HepG2 (cell line): Measurements from ENCODE around the gene FGFR3. TPM values are rescaled to one million over a fixed set of nuclear protein-coding genes. Genes with fewer than 3 reads are reported as not detected.
A peak's percentile ranks its signal among the peaks of the same experiment; 100 is the strongest.

Source experiments
- ATF6 ChIP-seq: sonication (generic); formaldehyde crosslinking; conservative IDR thresholded peaks from 2 replicates; pipeline ENCODE4 v1.4.0; 2020; ENCODE audit warnings: missing genetic modification reagents
- HNF4A ChIP-seq: sonication (generic); formaldehyde crosslinking; IDR thresholded peaks from 2 replicates; pipeline ENCODE4 v1.4.0; 2020; ENCODE audit warnings: missing genetic modification reagents
- JUN ChIP-seq: sonication (generic); formaldehyde crosslinking; IDR thresholded peaks from 2 replicates; pipeline ENCODE4 v1.4.0; 2020; ENCODE audit warnings: mild to moderate bottlenecking, missing genetic modification reagents
- POLR2G ChIP-seq: fragments of 200-400 bp; formaldehyde crosslinking; IDR thresholded peaks from 2 replicates; pipeline ENCODE4 v1.6.1; 2018; ENCODE audit warnings: mild to moderate bottlenecking, low read depth, low read length, moderate library complexity
- ZBTB7B ChIP-seq: sonication (generic); formaldehyde crosslinking; IDR thresholded peaks from 2 replicates; pipeline ENCODE4 v1.4.0; 2020; ENCODE audit warnings: missing genetic modification reagents
- ZNF280D ChIP-seq: sonication (generic); formaldehyde crosslinking; IDR thresholded peaks from 2 replicates; pipeline ENCODE4 v1.5.1; 2020; ENCODE audit warnings: mild to moderate bottlenecking, missing genetic modification reagents
- ZNF292 ChIP-seq: sonication (generic); formaldehyde crosslinking; IDR thresholded peaks from 2 replicates; pipeline ENCODE4 v1.8.1; 2022; ENCODE audit warnings: mild to moderate bottlenecking, low read depth, missing genetic modification reagents, borderline replicate concordance
- ZNF468 ChIP-seq: sonication (generic); formaldehyde crosslinking; IDR thresholded peaks from 2 replicates; pipeline ENCODE4 v1.8.0; 2022; ENCODE audit warnings: mild to moderate bottlenecking, moderate library complexity, missing genetic modification reagents
- ZNF543 ChIP-seq: sonication (generic); formaldehyde crosslinking; IDR thresholded peaks from 2 replicates; pipeline ENCODE4 v1.4.0; 2020; ENCODE audit warnings: mild to moderate bottlenecking, missing genetic modification reagents
- ZNF598 ChIP-seq: sonication (generic); formaldehyde crosslinking; IDR thresholded peaks from 2 replicates; pipeline ENCODE4 v1.5.1; 2020; ENCODE audit warnings: mild to moderate bottlenecking, missing genetic modification reagents, borderline replicate concordance
- ZNF687 ChIP-seq: sonication (generic); formaldehyde crosslinking; IDR thresholded peaks from 2 replicates; pipeline ENCODE4 v1.5.1; 2020; ENCODE audit warnings: mild to moderate bottlenecking, missing genetic modification reagents, moderate library complexity
- ZNF761 ChIP-seq: sonication (generic); formaldehyde crosslinking; conservative IDR thresholded peaks from 2 replicates; pipeline ENCODE4 v1.4.0; 2020; ENCODE audit warnings: mild to moderate bottlenecking, missing genetic modification reagents
- ZNF883 ChIP-seq: sonication (generic); formaldehyde crosslinking; IDR thresholded peaks from 2 replicates; pipeline ENCODE4 v1.5.1; 2020; ENCODE audit warnings: mild to moderate bottlenecking, missing genetic modification reagents; ENCODE audit errors: not compliant biosample characterization
- polyA plus RNA-seq, 8 experiments: library from polyadenylated mRNA; depleted of rRNA in 3 of 8; stranded (reverse) in 7 of 8; unstranded in 1 of 8; fragments of >200 nt; fragmentation: Illumina TruSeq in 4 of 8; extraction: Trizol in 4 of 8; gene quantifications; 2 replicates each; pipeline versions ENCODE4 v1.2.1 to v1.2.3, GENCODE V29; 2011 to 2016; ENCODE audit warnings: low read depth in 4 of 8, missing spikeins in 1 of 8, mixed read lengths in 1 of 8; ENCODE audit not compliant: insufficient read depth in 1 of 8
- total RNA-seq, 5 experiments: library from RNA; depleted of rRNA; stranded (reverse); fragments of >200 nt; fragmentation: Illumina TruSeq; extraction: Trizol; gene quantifications; 2 replicates each; pipeline ENCODE4 v1.2.3, GENCODE V29; 2016; ENCODE audit warnings: low read depth in 1 of 5
- TF ChIP-seq, protein P1 (sequence below): sonication (generic); formaldehyde crosslinking; IDR thresholded peaks from 2 replicates; pipeline ENCODE4 v1.4.0; 2020; ENCODE audit warnings: mild to moderate bottlenecking, missing genetic modification reagents

Gene FGFR3
- total and polyA plus RNA-seq, 2 of the 13 experiments (the other 11 are each of a cell fraction or from before 2014, with no cell fraction given): 103 to 109 TPM

GRCh38 chr4:1771555-1772305, 21.4 kb upstream of the FGFR3 start (continued):
- TF ChIP-seq JUN: no peak
- TF ChIP-seq ZNF883 (CRISPR knock-in tag): peak; percentile 41
- TF ChIP-seq ZNF761 (CRISPR knock-in tag): 0 out of 2 replicates have a peak, but pooled peaks have one; percentile 40
- TF ChIP-seq HNF4A (CRISPR knock-in tag): 0 out of 2 replicates have a peak, but pooled peaks have one; percentile 19
- TF ChIP-seq ATF6 (CRISPR knock-in tag): no peak
- 0 out of 2 replicates have a peak, but pooled peaks have one; percentile 35 for TF ChIP-seq ZBTB7B (CRISPR knock-in tag)
- TF ChIP-seq ZNF543 (CRISPR knock-in tag): 0 out of 2 replicates have a peak, but pooled peaks have one; percentile 20
- 0 out of 2 replicates have a peak, but pooled peaks have one; percentile 6 for TF ChIP-seq ZNF598 (CRISPR knock-in tag)
- no peak for TF ChIP-seq ZNF280D (CRISPR knock-in tag)
- no peak for TF ChIP-seq ZNF468 (CRISPR knock-in tag)
- TF ChIP-seq, protein P1, sequence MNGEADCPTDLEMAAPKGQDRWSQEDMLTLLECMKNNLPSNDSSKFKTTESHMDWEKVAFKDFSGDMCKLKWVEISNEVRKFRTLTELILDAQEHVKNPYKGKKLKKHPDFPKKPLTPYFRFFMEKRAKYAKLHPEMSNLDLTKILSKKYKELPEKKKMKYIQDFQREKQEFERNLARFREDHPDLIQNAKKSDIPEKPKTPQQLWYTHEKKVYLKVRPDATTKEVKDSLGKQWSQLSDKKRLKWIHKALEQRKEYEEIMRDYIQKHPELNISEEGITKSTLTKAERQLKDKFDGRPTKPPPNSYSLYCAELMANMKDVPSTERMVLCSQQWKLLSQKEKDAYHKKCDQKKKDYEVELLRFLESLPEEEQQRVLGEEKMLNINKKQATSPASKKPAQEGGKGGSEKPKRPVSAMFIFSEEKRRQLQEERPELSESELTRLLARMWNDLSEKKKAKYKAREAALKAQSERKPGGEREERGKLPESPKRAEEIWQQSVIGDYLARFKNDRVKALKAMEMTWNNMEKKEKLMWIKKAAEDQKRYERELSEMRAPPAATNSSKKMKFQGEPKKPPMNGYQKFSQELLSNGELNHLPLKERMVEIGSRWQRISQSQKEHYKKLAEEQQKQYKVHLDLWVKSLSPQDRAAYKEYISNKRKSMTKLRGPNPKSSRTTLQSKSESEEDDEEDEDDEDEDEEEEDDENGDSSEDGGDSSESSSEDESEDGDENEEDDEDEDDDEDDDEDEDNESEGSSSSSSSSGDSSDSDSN (CRISPR knock-in tag): peak; percentile 43; the same call in 1 of the 2 replicates
- 0 out of 2 replicates have a peak, but pooled peaks have one; percentile 13 for TF ChIP-seq POLR2G
- 0 out of 2 replicates have a peak, but pooled peaks have one; percentile 4 for TF ChIP-seq ZNF292 (CRISPR knock-in tag)
- peak; percentile 31 for TF ChIP-seq ZNF687 (CRISPR knock-in tag)
